T47D (cell line): Measurements from ENCODE around the gene ZGLP1.
"Not testable (repeated sequence)": the region's sequence is repeated elsewhere in the genome, so short reads cannot be mapped to it uniquely, and the experiment has no call there.

Experiments used
- DNase-seq, 2 experiments: peaks; one replicate each; pipeline versions ENCODE4 v3.0.0 to v3.0.0-alpha.2; 2011 to 2012; ENCODE audit warnings: low read depth in 1 of 2, low spot score in 1 of 2
- JUND ChIP-seq: IDR thresholded peaks from 2 replicates; pipeline ENCODE4 v1.6.1; 2012; ENCODE audit warnings: low read depth
- in situ Hi-C: cut with HindIII; loops from 2 replicates; pipeline ENCODE4 v1.10.0; 2016; ENCODE audit warnings: low sequenced_read_pairs, low pct_unique_long_range_greater_than_20kb

ZGLP1 gene

GRCh38 chr19:10309423-10309822 lies at the start of gene ZGLP1:
ZGLP1 (minus strand) TSS chr19:10309815.
- TF ChIP-seq JUND, result no peak
- no peak for DNase-seq
- in situ Hi-C loops, result no loop called here

- in situ Hi-C loops, result no loop called here
- DNase-seq, result no peak
- no peak for TF ChIP-seq JUND
Measured at GRCh38 chr19:10356431-10356830, 46.8 kb upstream of the ZGLP1 start.

GRCh38 chr19:10353793-10354391 lies 44.3 kb upstream of the ZGLP1 start:
- DNase-seq, result peak in 1 of 2 experiments; percentile 72
- in situ Hi-C loops, result no loop called here
- no peak for TF ChIP-seq JUND

- no peak for DNase-seq
- no peak for TF ChIP-seq JUND
- in situ Hi-C loops, result no loop called here
Measured at GRCh38 chr19:10352764-10353671, 43.4 kb upstream of the ZGLP1 start.

- no peak for TF ChIP-seq JUND
- DNase-seq, result no peak
- in situ Hi-C loops, result no loop called here
Measured at GRCh38 chr19:10346509-10346908, 36.9 kb upstream of the ZGLP1 start.

- no peak for TF ChIP-seq JUND
- DNase-seq, result no peak
- in situ Hi-C loops, result no loop called here
Measured at GRCh38 chr19:10344780-10345179, 35.2 kb upstream of the ZGLP1 start.

- TF ChIP-seq JUND, result no peak
- in situ Hi-C loops, result no loop called here
- no peak for DNase-seq
Measured at GRCh38 chr19:10343495-10343894, 33.9 kb upstream of the ZGLP1 start.

- in situ Hi-C loops, result no loop called here
- no peak for TF ChIP-seq JUND
- no peak for DNase-seq
Measured at GRCh38 chr19:10339977-10340376, 30.4 kb upstream of the ZGLP1 start.

- no peak for DNase-seq
- in situ Hi-C loops, result no loop called here
- no peak for TF ChIP-seq JUND
Measured at GRCh38 chr19:10339380-10339960, 29.9 kb upstream of the ZGLP1 start, which contains the start of gene ICAM3. ICAM3 (minus strand) TSS chr19:10339624; CDS start chr19:10339614, 10 bp downstream.

GRCh38 chr19:10338940-10339339 lies 29.3 kb upstream of the ZGLP1 start:
- in situ Hi-C loops, result no loop called here
- no peak for TF ChIP-seq JUND
- DNase-seq, result no peak

- in situ Hi-C loops, DNase-seq: not testable (repeated sequence)
Measured at GRCh38 chr19:10336725-10337124, 27.1 kb upstream of the ZGLP1 start.

- no peak for DNase-seq
- TF ChIP-seq JUND, result no peak
- in situ Hi-C loops, result no loop called here
Measured at GRCh38 chr19:10335352-10335985, 25.9 kb upstream of the ZGLP1 start.
